GM10266 (cell line): Measurements from ENCODE around the gene DENND5B.

Source experiments
- DNase-seq: peaks from one replicate; pipeline ENCODE4 v3.0.0; 2012; ENCODE audit errors: extremely low spot score
- TF ChIP-seq, protein P1 (sequence below): IDR thresholded peaks from 2 replicates; pipeline ENCODE4 v1.5.1; 2012; ENCODE audit warnings: mild to moderate bottlenecking, low read depth; ENCODE audit not compliant: control insufficient read depth, insufficient read depth; ENCODE audit errors: missing control alignments

DENND5B gene

DNA sequence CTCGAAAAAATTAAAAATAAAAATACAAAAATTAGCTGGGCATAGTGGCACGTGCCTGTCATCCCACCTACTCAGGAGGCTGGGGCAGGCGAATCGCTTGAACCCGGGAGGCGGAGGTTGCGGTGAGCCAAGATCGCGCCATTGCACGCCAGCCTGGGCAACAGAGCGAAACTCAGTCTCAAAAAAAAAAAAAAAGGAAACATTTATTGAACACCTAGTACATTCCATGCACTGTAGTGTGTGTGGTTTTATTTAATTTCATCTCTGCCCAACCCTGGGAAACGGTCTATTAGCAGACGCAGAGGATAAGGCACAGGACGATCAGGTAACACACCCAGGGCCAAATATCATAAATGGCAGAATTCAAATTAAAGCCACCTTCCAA, 229.2 kb downstream of the DENND5B start:
- DNase-seq: no peak
- TF ChIP-seq, protein P1, sequence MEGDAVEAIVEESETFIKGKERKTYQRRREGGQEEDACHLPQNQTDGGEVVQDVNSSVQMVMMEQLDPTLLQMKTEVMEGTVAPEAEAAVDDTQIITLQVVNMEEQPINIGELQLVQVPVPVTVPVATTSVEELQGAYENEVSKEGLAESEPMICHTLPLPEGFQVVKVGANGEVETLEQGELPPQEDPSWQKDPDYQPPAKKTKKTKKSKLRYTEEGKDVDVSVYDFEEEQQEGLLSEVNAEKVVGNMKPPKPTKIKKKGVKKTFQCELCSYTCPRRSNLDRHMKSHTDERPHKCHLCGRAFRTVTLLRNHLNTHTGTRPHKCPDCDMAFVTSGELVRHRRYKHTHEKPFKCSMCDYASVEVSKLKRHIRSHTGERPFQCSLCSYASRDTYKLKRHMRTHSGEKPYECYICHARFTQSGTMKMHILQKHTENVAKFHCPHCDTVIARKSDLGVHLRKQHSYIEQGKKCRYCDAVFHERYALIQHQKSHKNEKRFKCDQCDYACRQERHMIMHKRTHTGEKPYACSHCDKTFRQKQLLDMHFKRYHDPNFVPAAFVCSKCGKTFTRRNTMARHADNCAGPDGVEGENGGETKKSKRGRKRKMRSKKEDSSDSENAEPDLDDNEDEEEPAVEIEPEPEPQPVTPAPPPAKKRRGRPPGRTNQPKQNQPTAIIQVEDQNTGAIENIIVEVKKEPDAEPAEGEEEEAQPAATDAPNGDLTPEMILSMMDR: no peak

DNA sequence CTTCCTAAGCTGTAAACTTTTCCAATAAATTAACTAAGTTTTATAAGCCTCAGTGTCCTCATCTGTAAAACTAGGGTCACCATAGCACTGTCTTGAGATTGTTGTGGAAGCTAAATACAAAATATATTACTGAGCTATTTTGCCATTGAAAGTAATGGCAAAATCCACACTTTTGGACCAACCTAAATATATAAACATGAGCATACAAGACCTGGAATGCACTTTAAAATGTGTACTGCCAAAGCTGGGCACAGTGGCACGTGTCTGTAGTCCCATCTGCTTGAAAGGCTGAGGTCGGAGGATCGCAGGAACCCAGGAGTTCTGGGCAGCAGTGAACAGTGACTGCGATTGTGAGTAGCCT, 235.2 kb downstream of the DENND5B start:
- DNase-seq: no peak
- TF ChIP-seq, protein P1: no peak

DNA sequence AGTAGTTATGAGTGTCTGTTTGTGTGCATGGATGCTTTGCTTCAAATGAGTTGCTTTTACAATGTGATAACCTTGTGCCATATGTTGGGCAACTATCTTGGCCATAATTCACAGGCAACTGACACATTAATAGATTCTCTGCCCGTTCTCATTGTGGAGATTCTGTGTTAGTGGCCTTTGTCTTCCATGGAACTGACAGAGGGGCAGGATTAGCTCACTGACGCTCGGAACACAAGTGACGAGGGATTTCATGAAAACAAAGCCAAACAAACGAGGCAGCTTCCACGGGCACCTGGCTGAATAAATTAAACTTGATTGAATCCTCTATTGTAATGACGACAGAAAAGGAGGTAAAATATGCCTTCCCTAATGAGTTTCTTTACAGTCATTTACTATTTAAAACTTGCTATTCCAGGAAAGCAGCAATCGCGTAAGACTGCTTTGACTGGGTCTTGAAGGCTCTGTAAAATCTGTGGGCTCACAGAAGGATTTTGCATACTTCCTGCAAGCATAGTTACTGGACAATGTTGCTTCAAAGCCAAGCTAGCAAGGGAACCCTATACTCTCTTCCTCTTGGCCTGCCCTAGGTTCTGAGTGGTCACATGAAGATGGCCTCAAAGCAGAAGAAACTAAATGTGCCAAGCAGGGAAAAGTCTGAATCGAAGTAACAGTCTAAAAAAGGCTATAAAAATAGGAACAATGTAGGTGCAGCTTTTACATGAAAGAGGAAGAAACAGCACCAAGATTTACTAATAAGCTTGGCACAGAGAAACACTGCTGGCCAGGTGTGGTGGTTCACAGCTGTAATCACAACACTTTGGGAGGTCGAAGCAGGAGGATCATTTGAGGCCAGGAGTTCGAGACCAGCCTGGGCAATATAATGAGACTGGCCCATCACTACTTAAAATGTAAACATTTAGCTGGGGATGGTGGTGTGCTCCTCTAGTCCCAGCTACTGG, 236.9 kb downstream of the DENND5B start:
- TF ChIP-seq, protein P1: no peak
- DNase-seq: no peak

DNA sequence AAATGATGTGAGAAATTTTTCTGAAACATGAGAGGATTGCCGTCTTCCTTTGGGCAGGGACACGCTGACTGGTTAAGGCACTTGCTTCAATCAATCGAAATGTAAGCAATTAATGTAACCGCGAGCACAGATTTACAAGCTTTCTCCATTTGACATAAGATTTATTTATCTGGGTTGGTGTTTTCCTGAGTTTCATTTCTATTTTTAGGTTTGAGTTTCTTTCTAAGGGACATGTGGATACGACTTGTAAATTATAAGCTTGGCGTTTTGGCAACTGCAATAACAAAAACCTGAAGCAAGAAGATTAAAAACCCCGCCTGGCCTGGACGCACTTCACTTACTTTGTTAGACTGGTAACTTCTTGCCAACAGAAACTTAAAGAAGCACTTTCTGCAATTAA, 244.7 kb downstream of the DENND5B start:
- TF ChIP-seq, protein P1: no peak
- no peak for DNase-seq

DNA sequence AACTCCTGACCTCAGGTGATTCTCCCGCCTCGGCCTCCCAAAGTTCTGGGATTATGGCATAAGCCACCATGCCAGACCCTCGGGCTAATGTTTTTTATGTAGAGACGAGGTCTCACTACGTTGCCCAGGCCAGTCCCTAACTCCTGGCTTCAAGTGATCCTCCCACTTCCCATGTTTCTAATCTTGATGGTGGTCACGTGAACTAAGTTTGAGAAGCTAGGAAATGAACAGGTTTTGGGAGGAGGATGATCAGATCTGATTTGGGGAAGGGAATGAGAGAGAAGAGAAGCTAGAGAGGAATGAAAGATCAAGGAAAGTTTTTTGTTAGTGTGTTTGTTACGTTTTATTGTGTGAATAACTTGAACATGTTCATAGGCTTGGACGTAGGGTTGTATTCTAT, 247.8 kb downstream of the DENND5B start:
- TF ChIP-seq, protein P1: no peak
- no peak for DNase-seq

DNA sequence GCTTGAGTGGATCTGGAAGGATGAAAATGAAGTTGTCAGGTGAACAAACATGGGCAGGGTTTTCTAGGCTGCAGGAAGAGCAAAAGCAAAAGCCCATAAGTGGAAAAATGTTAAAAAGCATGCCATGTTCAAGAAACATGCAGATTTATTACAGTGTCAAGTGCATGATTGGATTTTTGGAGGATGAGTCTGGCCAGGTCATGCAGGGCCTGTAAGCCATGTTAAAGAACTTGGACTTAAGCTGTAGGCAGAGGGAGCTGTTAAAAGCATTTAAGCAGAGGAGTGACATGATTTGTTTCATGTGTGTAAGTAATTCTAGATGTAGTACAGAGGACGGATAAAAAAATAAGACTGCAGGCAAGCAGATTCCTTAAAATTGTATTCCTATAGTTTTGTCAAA, 248.7 kb downstream of the DENND5B start:
- TF ChIP-seq, protein P1: no peak
- no peak for DNase-seq
